GM21360 (cell line): ENCODE data around the gene NDUFB6.
"Not testable (repeated sequence)": the region's sequence is repeated elsewhere in the genome, so short reads cannot be mapped to it uniquely, and the experiment has no call there.

Source experiments
- ATAC-seq: cut with Tn5 transposase; IDR thresholded peaks from one replicate; pipeline ENCODE4 v1.9.1; 2021; ENCODE audit warnings: mild to moderate bottlenecking, moderate library complexity; ENCODE audit not compliant: unreplicated experiment

The NDUFB6 gene

GRCh38 chr9:32572900-32573523 lies at the start of gene NDUFB6:
TSS of gene NDUFB6 (minus strand) at chr9:32573159. CDS start at chr9:32573060, 99 bp downstream.
- ATAC-seq = peak; percentile 82

DNA sequence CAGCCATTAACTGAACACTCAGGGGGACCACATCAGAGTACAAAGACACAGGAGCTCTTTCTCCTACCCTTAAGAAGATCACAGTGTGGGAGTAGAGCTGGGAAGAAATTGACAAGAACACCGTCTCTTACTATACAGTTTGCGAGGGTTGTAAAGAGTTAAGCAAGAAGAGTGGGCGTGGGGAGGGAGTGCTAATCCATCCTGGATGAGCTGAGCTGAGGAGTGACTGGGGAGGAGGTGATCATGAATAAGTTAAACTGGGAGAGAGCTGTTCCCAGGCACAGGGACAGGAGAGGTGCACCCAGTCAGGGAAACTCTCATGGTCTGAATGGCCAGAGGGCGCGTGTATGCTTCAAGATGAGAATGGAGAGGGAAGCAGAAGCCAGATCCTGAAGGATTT lies 45.3 kb upstream of the NDUFB6 start:
- no peak for ATAC-seq

DNA sequence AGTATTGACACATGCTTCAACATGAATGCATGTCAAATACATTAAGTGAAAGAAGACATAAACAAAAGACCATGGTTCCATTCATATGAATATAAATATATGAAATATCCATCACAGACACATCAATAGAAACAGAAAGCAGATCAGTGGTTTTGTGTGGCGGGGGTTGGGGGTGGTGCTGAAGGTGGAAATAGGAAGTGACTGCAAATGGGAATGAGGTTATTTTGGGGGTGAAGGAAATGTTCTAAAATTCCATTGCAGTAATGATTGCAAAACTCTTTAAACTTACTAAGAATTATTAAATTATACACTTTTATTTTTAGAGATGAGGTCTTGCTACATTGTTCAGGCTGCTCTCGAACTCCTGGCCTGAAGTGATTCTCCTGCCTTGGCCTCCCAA lies 33.9 kb upstream of the NDUFB6 start:
- no peak for ATAC-seq

DNA sequence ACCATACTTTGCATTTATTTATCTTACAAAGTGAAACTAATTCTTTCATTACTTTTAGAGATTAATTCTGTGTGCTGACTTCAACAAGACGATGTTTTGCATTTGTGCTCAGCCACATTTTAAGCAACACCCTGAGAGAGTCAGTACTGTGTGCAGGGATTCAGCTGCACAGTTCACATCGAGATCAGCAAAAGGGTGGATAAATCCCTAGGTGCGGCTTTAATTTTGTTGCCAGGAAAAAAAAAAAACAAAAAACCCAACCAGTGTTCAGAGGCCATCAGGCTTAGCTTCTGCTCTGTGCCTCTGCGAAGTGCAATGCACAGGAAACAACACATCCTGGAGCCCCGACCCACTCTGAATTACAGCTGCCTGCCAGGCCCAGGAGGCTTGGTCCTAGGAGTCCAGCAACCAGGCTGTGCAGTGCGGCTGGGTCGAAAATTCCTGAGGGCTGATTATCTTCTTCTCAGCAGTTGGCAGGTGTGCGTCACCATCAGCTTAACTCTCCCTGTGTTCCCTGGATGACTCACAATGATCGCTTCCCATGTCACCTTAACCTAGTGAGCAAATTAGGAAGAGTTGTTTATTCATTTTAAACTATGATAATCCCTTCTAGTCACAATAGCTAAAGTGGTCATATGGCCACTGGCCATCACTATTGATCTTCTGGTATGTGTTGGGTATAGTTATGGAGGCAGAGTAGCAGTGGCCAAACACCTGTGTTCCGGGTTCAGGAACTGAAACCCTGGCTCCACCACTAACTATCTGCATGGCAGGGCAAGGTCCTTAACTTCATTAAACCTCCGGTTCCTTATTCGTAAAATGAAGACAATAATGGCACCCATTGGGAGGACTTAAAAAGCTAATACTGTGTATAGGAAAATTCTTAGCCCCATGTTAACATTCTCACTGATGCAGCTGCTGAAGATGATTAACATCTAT lies 31.2 kb upstream of the NDUFB6 start:
- peak; percentile 81 for ATAC-seq

DNA sequence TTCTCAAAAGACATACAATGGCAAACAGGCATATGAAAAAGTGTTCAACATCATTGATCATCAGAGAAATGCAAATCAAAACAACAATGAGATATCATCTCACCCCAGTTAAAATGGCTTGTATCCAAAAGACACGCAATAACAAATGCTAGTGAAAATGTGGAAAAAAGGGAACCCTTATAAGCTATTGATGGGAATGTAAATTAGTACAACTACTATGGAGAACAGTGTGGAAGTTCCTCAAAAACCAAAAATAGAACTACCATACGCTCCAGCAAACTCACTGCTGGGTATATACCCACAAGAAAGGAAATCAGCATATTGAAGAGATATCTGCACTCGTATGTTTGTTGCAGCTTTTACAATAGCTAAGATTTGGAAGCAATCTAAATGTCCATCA lies 26.1 kb upstream of the NDUFB6 start:
- not testable (repeated sequence) for ATAC-seq

DNA sequence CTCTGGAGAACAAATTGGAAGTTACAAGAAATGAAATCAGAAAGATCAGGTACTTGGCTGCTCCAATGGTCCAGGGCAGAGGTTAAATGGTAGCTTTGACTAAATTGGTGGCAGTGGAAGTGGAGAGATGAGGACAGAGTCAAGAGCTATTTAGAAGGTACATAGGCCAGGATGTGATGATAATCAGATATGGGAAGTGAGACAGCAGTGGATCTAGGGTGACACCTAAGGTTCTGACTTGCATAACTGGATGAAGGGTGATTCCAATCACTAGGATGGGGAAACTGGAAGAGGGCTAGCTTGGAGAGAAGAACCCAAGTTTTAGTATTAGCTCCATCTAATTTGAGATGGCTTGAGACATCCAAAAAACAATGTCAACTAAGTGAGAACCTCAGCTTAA lies 24.0 kb upstream of the NDUFB6 start:
- no peak for ATAC-seq

- ATAC-seq = no peak
Measured at GRCh38 chr9:32596096-32596865, 23.3 kb upstream of the NDUFB6 start.

DNA sequence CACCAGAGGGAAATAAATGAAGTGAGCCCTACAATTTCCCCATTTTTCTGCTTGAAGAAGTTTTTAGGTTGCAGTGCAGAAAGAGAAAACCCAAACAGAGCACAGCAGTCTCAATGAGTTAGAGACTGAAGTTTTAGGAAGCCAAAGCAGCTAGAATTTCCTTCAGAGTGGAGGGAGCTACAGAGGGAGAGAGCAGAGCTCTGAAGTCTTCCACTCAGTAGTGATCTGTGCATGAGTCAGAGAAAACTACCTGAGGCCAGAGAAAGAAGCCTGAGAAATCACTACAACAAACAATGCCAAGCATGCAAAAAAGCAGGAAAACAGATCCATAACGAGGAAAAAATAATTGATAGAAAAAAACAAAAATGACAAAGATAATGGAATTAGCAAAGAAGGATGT lies 17.9 kb upstream of the NDUFB6 start:
- no peak for ATAC-seq

DNA sequence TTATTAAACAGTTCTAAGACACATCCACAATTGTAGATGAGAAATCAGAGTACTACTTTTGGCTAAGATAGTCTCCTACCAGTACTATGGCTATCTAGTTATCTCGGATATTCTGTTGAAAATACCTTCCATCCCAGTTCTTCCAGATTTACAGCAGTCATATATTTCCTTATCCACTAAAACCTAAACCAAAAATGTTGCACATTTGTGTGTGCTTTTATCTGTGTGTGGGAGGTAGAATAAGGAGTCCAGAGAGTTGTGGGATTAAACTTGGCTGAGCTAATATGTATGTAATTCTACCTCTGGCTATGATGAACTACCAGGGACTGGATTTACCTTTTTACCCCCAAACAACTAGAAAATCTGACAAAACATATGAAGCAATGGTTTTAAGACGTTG lies 17.5 kb upstream of the NDUFB6 start:
- no peak for ATAC-seq

GRCh38 chr9:32589083-32589723 lies 16.2 kb upstream of the NDUFB6 start:
- peak; percentile 75 for ATAC-seq

GRCh38 chr9:32587901-32588300 lies 14.9 kb upstream of the NDUFB6 start:
- ATAC-seq = no peak

DNA sequence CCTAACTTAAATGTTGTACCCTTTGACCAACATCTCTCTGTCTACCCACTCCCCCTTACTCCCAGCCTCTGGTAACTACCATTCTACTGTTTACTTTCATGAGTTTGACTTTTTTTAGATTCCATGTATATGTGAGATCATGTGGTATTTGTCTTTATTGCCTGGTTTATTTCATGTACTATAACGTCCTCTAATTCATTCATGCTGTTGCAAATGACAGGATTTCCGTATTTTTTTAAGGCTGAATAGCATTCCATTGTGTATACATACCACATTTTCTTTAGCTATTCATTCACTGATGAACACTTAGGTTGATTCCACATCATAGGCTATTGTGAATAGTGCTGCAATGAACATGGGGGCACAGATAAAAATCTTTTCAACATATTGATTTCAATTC lies 11.8 kb upstream of the NDUFB6 start:
- no peak for ATAC-seq

- no peak for ATAC-seq
Measured at GRCh38 chr9:32581512-32582143, 8.7 kb upstream of the NDUFB6 start.

- no peak for ATAC-seq
Measured at GRCh38 chr9:32580631-32581300, 7.8 kb upstream of the NDUFB6 start.

GRCh38 chr9:32579706-32580331 lies 6.9 kb upstream of the NDUFB6 start:
- peak; percentile 46 for ATAC-seq

GRCh38 chr9:32578976-32579375 lies 6.0 kb upstream of the NDUFB6 start:
- ATAC-seq = no peak

DNA sequence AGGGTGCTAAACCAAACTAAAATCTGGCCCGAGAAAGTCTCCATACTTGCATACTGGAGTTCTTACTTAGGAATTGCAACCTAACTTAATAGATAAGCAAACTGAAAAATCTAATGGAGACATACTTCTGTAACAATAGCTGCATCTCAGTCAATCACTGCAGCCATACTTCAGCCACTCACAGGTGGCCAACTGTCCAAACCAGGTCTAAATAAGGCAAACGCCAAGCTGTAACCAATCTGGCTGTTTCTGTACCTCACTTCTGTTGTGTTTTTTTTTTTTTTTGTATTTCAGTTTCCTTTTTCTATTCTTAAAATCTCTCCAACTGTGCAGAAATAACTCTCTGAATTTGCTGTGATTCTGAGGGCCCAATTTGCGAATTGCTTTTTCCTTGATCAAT lies 4.4 kb upstream of the NDUFB6 start:
- no peak for ATAC-seq

- ATAC-seq = no peak
Measured at GRCh38 chr9:32574858-32575257, 1.9 kb upstream of the NDUFB6 start.

DNA sequence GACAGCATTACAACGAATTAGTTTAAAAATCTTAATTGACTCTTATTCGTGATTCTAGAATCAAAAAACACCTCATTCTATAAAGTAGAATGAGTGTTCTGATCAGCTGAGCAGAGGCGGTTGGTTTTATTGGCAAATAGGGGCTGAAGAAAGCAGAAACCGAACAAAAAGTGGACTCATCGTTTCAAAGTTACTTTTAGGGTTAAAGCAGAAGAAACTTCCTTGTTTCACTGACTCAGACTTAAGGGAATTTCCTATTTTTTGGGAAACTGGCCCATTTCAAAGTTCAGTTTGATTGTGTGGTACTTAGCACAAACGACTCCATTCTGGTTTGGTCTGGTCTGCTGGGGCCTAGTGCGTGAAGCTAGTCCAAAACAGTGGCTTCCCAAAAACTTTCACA lies 862 bp upstream of the NDUFB6 start:
- ATAC-seq = no peak
